Daoy (cell line): ENCODE results near the gene WNT3. TPM values are rescaled to one million over a fixed set of nuclear protein-coding genes. Genes with fewer than 3 reads are reported as not detected.
A peak's percentile ranks its signal among the peaks of the same experiment; 100 is the strongest.
"Not testable (repeated sequence)": the region's sequence is repeated elsewhere in the genome, so short reads cannot be mapped to it uniquely, and the experiment has no call there.

Experiments
- DNase-seq: peaks from one replicate; pipeline ENCODE4 v3.0.0-alpha.2; 2015; ENCODE audit warnings: low read depth
- total RNA-seq: library from RNA; depleted of rRNA; stranded (reverse); fragments of >200 nt; shearing (Covaris generic); gene quantifications from 2 replicates; pipeline ENCODE4 v1.2.3, GENCODE V29; 2014

Gene WNT3
- total RNA-seq, 1 experiment from 2014 or later: 3.4 TPM

GRCh38 chr17:46813920-46814319, 4.6 kb downstream of the WNT3 start:
- DNase-seq: no peak

DNA sequence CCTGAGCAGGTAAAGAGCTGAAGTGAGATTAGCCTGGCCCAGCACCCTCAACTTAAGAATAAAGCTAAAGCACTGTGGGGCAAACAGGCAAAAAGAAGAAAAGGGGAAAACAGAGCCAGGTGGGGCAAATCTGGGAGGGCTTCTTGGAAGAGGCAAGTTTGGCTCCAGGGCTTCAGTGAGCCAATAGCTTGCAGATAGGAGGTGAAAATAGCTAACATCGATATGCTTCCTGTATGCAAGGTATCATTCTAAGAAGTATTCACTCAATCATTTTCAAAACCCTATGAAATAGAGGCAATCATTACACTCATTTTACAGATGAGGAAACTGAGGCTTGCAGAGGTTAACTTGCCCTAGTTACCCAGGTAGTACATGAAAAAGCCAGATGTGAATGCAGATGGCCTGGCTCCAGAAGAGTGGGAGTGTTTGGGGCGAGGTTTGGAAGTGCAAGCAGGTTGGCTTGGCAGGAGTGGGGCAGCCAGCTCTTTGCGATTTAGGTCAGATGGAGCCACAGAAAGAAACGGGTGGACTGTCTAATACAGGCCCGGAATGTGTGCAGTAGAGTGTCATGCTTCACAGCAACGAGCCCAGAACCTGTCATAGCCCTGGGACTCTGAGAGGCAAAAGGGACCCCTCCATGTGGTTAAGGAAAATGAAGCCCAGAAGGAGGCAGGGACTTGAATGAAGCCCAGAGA, 5.7 kb downstream of the WNT3 start:
- no peak for DNase-seq

DNA sequence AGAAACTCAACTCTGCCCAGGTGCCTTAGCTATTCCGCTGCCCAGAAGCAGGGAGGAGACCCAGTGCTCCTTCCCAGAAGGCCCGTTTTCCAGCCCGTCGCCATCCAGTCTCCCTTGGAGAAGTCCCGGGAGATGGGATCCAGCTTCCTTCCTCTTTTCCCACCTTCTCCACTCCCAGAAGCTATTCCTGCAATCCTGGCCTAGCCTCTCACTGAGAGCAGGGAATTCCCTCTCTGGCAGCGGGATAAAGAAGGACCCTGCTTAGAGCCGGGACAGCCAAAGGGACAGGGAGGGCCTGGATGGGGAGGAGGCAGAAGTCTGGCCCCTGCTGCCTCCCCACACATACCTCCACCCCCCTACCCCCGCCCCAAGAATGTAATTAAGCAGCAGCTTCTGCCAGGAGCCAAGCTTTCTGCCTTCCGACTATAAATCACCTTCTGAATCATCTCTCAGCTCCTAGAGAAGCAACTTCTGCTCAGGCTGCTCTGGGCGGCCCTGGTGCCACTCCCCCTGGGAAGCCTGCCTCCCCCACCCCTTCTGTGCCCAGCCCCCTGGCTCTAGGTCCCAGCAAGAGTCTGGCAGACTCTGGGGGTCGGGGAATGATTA, 6.4 kb downstream of the WNT3 start:
- peak; percentile 58 for DNase-seq

DNA sequence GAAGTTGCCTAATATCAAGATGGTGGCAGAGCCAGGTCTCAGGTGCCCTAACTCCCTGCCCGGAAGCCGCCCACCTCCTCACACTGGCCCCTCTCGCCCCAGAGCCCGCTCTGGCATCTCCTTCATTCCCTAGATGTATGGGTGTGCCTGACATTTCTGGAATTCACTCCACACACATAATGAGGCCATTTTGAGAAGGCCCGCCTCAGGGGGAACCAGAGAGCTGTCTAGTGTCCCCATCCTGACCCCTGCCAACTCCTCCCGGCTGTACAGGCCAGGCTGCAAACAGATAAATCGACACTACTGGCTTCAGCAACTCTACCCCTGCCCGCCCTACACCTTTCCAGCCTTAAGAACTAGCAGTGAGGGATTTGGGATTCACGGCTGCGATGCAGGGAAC, 7.7 kb downstream of the WNT3 start:
- DNase-seq: no peak

DNA sequence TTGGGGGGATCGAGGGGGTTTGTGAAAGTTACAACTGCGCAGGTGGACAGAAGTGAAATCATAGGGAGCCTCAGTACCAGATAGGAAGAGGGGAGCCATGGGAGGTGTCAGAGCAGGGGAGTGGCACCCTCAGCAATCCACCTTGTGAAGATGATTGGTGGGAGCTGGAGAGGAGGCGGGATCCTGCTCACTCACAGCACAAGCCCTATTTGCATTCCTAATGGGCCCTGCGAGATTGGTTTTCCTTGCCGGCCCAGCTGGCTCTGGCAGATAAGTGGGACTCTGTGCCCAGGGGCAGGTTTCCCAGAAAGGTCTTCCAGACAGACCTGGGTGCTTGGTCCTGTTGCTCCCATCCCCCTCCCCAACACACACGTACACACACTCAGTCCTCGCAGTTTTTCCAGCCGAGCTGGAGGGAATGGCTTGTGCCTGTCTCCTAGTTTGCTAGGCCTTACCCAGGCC, 9.4 kb downstream of the WNT3 start:
- peak; percentile 33 for DNase-seq

- DNase-seq: no peak
Observed at GRCh38 chr17:46805771-46806170, 12.7 kb downstream of the WNT3 start.

- DNase-seq: no peak
Observed at GRCh38 chr17:46803544-46803943, 14.9 kb downstream of the WNT3 start.

- DNase-seq: no peak
Observed at GRCh38 chr17:46802800-46803199, 15.7 kb downstream of the WNT3 start.

DNA sequence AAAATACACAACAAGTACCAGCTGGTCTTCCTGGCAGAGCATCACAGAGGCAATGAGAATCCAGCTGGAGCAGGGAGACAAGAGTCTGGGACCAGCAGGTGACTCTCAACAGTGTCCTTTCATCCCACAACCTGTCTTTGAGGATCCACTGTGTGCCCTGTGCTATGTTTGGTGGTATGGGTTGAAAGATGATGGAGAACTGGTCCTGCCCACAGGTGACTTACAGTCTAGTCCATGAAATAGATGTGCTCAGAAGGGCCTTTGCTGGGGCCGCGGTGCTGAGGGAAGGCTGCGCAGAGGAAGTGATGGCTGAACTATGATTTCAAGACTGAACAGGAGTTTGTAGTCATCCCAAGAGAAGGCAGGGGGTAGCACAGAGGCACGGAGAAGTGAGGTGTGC, 17.9 kb downstream of the WNT3 start:
- no peak for DNase-seq

GRCh38 chr17:46796956-46797530, 21.4 kb downstream of the WNT3 start:
- DNase-seq: no peak

DNA sequence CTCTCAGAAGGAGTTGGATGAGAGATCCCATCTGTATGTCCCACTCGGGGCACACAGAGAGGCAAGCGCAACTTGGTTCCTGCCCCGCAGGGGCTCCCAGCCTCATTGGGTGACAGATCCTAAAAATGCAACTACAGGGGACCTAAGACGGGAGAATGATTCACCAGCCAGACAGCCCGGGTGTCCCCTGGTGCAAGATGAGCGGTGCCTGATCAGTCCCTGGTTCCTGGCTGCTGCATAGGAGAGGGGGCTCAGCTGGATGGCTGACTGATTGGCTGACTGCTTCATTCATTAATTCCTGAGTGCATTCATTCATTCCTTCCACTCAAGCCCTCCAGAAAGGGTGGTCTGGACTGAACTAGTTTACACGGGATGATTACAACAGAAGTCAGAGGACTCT, 22.0 kb downstream of the WNT3 start:
- DNase-seq: no peak

- no peak for DNase-seq
Observed at GRCh38 chr17:46796084-46796483, 22.4 kb downstream of the WNT3 start.

GRCh38 chr17:46795379-46795952, 23.0 kb downstream of the WNT3 start:
- DNase-seq: peak; percentile 90

DNA sequence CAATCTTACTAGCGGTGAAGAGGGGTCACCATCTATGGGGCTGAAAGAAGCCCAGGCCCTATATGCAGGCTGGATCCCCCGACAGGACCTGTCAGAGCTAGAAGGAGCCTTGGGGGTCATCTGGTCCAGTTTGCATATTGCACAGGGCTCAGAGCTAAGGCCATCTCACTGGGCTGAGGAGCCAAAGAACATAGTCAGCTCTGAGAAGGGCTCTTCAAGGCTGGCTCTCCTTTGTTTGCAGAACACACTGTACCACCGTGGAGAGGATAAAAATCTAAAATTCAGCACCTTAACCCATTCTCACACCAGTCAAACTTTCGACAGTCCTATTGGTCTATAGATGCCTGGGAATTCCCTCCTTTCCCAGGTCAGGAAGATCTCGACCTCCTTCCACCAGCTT, 24.2 kb downstream of the WNT3 start:
- DNase-seq: no peak

DNA sequence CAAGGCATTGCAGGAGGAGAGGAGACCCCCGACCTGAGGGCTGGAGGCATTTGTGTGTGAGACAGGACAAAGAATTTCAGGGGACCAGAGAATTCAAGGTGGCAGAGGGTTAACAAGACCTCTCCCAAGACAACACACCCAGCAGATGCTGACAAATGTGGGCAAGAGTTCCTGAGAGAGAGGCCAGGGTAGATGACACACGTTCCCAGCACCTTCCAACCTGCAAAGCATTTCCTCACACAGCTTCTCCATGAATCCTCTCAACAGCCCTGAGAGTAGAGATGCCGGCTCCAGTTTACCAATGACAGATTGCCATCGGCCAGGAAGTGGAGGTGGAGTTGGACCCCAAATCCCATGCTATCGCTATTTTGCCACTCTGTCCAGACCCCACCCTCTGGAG, 25.0 kb downstream of the WNT3 start:
- DNase-seq: no peak

- not testable (repeated sequence) for DNase-seq
Observed at GRCh38 chr17:46793023-46793422, 25.5 kb downstream of the WNT3 start.

- DNase-seq: no peak
Observed at GRCh38 chr17:46792071-46792470, 26.4 kb downstream of the WNT3 start.

GRCh38 chr17:46791531-46791930, 27.0 kb downstream of the WNT3 start:
- no peak for DNase-seq

DNA sequence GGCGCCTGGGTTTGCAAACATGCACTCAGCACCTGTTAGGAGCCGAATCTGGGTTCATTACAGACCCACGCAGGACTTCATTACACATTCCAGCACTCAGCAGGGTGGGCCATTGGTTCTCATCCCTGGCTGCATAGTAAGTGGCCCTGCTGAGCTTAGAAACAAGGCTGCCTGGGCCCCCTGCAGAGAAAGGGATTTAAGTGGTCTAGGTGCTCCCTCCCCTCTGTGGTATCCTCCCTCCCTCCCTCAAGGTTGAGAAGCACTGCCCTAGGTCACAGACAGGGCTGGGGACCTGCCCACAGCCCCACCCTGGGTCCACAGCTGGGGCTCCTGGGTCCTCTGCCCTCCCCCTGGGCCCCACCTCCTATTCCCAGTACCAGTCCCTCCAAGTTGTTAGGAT, 28.3 kb downstream of the WNT3 start:
- no peak for DNase-seq

GRCh38 chr17:46789610-46790009, 28.9 kb downstream of the WNT3 start:
- DNase-seq: no peak

GRCh38 chr17:46788796-46789195, 29.7 kb downstream of the WNT3 start:
- no peak for DNase-seq

DNA sequence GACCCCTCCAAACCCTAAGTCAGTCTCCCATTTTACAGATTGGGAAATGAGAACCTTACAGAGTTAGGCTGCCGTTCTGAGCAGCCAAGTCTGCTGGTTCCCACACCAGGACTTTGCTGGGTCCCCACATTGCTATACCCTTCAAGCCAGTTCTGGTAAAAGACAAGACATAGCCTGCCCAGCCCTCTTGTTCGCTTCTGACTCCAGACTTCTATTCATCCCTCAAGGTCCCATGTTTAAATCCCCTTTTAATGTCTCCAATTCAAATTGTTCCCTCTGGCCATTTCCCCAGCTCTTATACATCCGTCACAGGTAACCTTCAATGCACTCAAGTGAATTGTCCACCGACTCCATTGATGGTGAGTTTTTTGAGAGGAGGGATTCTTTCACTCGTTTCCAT, 30.2 kb downstream of the WNT3 start:
- DNase-seq: no peak

DNA sequence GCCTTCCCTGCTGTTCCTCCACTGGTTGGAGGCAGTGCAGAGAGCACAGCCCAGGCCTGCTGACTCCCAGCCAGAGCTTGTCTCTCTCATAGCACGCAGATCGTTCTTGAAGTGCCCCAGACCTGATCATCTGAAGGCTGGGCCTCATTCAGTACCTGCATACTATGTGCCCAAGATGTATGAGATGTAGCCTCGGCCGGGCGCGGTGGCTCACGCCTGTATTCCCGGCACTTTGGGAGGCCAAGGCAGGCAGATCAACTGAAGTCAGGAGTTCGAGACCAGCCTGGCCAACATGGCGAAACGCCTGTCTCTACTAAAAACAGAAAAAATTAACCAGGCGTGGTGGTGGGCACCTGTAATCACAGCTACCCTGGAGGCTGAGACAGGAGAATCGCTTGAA, 31.0 kb downstream of the WNT3 start:
- no peak for DNase-seq
